Measurements from ENCODE around the gene GIPC3. TPM values are rescaled to one million over a fixed set of nuclear protein-coding genes. Genes with fewer than 3 reads are reported as not detected.

Gene GIPC3
- total RNA-seq (2021; fragmentation: NEBNext Ultra II Directional; extraction: Animal tissue kit (Norgen Biotek cat#: 25700)) = 0.96 and 1.2 TPM in 2 replicates
- polyA plus RNA-seq (2011; rRNA removed) = 1.0 and 1.3 TPM in 2 replicates
- polyA plus RNA-seq (2011; cell fraction: cytosol; rRNA removed) = 0.70 TPM
- 2.2 TPM for polyA plus RNA-seq (2011; cell fraction: nucleus; rRNA removed)
- polyA plus RNA-seq (2012, experiment 1 of 2) = 0.86 to 1.2 TPM (median 0.93 TPM) in 4 replicates
- 0.75 TPM for polyA plus RNA-seq (2012, experiment 2 of 2)
- polyA plus RNA-seq (2013, experiment 1 of 2) = 2.5 TPM
- 2.3 TPM for polyA plus RNA-seq (2013, experiment 2 of 2)
- 0.82 and 1.3 TPM in 2 replicates for polyA minus RNA-seq (2011; rRNA and poly(A)+ RNA removed)
- 1.0 TPM for polyA minus RNA-seq (2011; cell fraction: cytosol; rRNA and poly(A)+ RNA removed)
- 0.80 TPM for polyA minus RNA-seq (2011; cell fraction: nucleus; rRNA and poly(A)+ RNA removed)
- long read RNA-seq, experiment 1, partial matches to known transcripts = 0 of 1 reads
- long read RNA-seq, experiment 1, other reads (novel, unspliced or antisense) = 1 of 1 reads
- long read RNA-seq, experiment 2 = 0 reads

GRCh38 chr19:3585301-3586126 lies at the start of gene GIPC3:
GIPC3 (plus strand) TSS chr19:3585478; CDS start chr19:3585598, 120 bp downstream.
- Histone ChIP-seq H2BK120ac (replicated peaks; ENCODE audit: low read depth, low read length) (no peak within 1 kb of the TSS), H3K23me2 (ENCODE audit: low read depth, low read length) (peaks cover 5% of the 10 kb centered on the region; the same call in 1 of the 2 replicates), H3K27ac (ENCODE audit: low read depth, low read length) (no peak within 1 kb of the TSS), H2AFZ (ENCODE audit: low read length) (peak within 1 kb of the TSS; percentile 1; the same call in 1 of the 2 replicates), H2AK5ac (ENCODE audit: low read depth, low read length) (no peak within 1 kb of the TSS), H2BK12ac (ENCODE audit: low read depth, low read length) (no peak within 1 kb of the TSS), H4K5ac (ENCODE audit: insufficient read length, low read depth, low read length) (no peak within 1 kb of the TSS), H2BK15ac (ENCODE audit: low read length) (no peak within 1 kb of the TSS), H4K20me1 (replicated peaks in 1 of 2; ENCODE audit: control insufficient read depth in 1 of 2, insufficient read depth in 2 of 2, low read length in 2 of 2) (no peaks in the 10 kb centered on the region), H4K8ac (ENCODE audit: extremely low read depth, insufficient read depth, low read length) (peak within 1 kb of the TSS; percentile 68), H3K79me2 (ENCODE audit: control insufficient read depth in 1 of 2, insufficient read depth in 2 of 2, low read length in 2 of 2) (no peaks in the 10 kb centered on the region), H3K79me1 (ENCODE audit: low read depth, low read length) (no peaks in the 10 kb centered on the region), H3K9me3 (ENCODE audit: insufficient read depth in 2 of 2, low read depth in 1 of 2, low read length in 1 of 2) (peaks cover 0 to 6% of the 10 kb centered on the region in 2 experiments; a peak in 1 of 4 replicates), H3K4me2 (ENCODE audit: insufficient read depth in 1 of 2, low read depth in 2 of 2, low read length in 2 of 2) (peak within 1 kb of the TSS; percentile 68 to 86; a peak in 3 of 4 replicates), H4K91ac (replicated peaks; ENCODE audit: insufficient read length, low read length) (no peak within 1 kb of the TSS), H3K27me3 (replicated peaks in 1 of 4; ENCODE audit: control insufficient read depth in 3 of 4, extremely low read depth in 1 of 4, insufficient read depth in 3 of 4, low read length in 3 of 4) (peaks cover 11 to 21% (median 14%) of the 10 kb centered on the region in 4 experiments; a peak in 6 of 7 replicates), H3K4ac (replicated peaks; ENCODE audit: insufficient read length, low read depth, low read length) (no peak within 1 kb of the TSS), H3K4me3 (ENCODE audit: extremely low read depth in 1 of 4, insufficient read depth in 2 of 4, low read depth in 3 of 4, low read length in 4 of 4) (peak within 1 kb of the TSS; percentile 27 to 63 (median 34); a peak in 7 of 8 replicates), H3K23ac (ENCODE audit: insufficient read length) (no peak within 1 kb of the TSS), H3K36me3 (ENCODE audit: control insufficient read depth in 2 of 4, insufficient read depth in 4 of 4, low read length in 3 of 4) (no peaks in the 10 kb centered on the region), H3K9ac (replicated peaks in 1 of 4; ENCODE audit: extremely low read depth in 1 of 4, low read depth in 3 of 4, low read length in 3 of 4) (no peak within 1 kb of the TSS), H3K4me1 (replicated peaks in 1 of 4; ENCODE audit: control insufficient read depth in 3 of 4, insufficient read depth in 4 of 4, low read length in 3 of 4) (peaks cover 0 to 4% (median 0%) of the 10 kb centered on the region in 4 experiments; a peak in 3 of 7 replicates), H3K56ac (replicated peaks; ENCODE audit: insufficient read length, low read depth, low read length) (peak within 1 kb of the TSS; percentile 25), H3K14ac (ENCODE audit: insufficient read length) (no peak within 1 kb of the TSS), H2BK5ac (ENCODE audit: low read depth, low read length) (no peak within 1 kb of the TSS), H2BK20ac (ENCODE audit: low read length) (no peak within 1 kb of the TSS), H3K18ac (ENCODE audit: extremely low read depth, low read length) (peak within 1 kb of the TSS; percentile 19; the same call in 1 of the 2 replicates)
- CTCF ChIA-PET (ENCODE audit: partially characterized antibody) = interaction anchor here (0.7 to 4.7 kb wide), 24 partner anchors 10 to 247 kb away, joined by 3 to 38 read pairs (median 4); partner anchors contain the start of genes MFSD12 and TJP3
- 30% methylated on average over 22 of the region's 84 CpGs; no CpG with 5 or more reads in 1 of the 2 experiments for WGBS, 2 experiments (ENCODE audit: extremely low coverage in 1 of 2, insufficient coverage in 1 of 2, insufficient read length in 1 of 2, insufficient replicate concordance in 2 of 2, low coverage in 1 of 2, low lambda C conversion rate in 2 of 2, missing lambda C conversion rate in 1 of 2)
- FAIRE-seq (no peak), DNase-seq (ENCODE audit: low read depth in 1 of 2, low spot score in 2 of 2) (peak in 1 of 2 experiments; percentile 70)
- TF ChIP-seq KDM4A (IDR thresholded peaks at IDR 0.05; ENCODE audit: low read depth, low read length, severe bottlenecking) (peak; percentile 62), KDM5A (IDR thresholded peaks at IDR 0.05; ENCODE audit: low read length) (no peak), EZH2 (IDR thresholded peaks at IDR 0.05; ENCODE audit: low read depth, low read length, severe bottlenecking) (peak; percentile 33), HDAC2 (IDR thresholded peaks at IDR 0.05; ENCODE audit: borderline replicate concordance in 1 of 2, low read depth in 2 of 2, low read length in 2 of 2) (0 out of 4 replicates have a peak, but pooled peaks of 1 of the 2 experiments have one; percentile 29), RNF2 (IDR thresholded peaks at IDR 0.05; ENCODE audit: borderline replicate concordance, low read depth, low read length, missing control alignments, poor library complexity, severe bottlenecking) (peak; percentile 43)
- POLR2A ChIA-PET (ENCODE audit: partially characterized antibody) = interaction anchor here (1.2 to 1.6 kb wide), 2 partner anchors 7 to 18 kb away, joined by 3 to 7 read pairs; no protein-coding TSS in a partner anchor
